A673 (cell line): ENCODE measurements around the gene CDC25A.

Source experiments
- EZH2 ChIP-seq: fragments of 200-600 bp; sonication (generic); IDR thresholded peaks from 2 replicates; pipeline ENCODE4 v1.6.1; 2017; ENCODE audit warnings: borderline replicate concordance, low read depth, mild to moderate bottlenecking, mixed read lengths, antibody characterized with exemption, low read length; ENCODE audit not compliant: poor library complexity, severe bottlenecking
- TF ChIP-seq, protein P1 (sequence below): fragments of 300-800, 200-600 bp; sonication (generic); conservative IDR thresholded peaks from 2 replicates; pipeline ENCODE4 v1.5.1; 2017; ENCODE audit warnings: low read depth, mild to moderate bottlenecking, antibody characterized with exemption, low read length, moderate library complexity, mixed read lengths

DNA sequence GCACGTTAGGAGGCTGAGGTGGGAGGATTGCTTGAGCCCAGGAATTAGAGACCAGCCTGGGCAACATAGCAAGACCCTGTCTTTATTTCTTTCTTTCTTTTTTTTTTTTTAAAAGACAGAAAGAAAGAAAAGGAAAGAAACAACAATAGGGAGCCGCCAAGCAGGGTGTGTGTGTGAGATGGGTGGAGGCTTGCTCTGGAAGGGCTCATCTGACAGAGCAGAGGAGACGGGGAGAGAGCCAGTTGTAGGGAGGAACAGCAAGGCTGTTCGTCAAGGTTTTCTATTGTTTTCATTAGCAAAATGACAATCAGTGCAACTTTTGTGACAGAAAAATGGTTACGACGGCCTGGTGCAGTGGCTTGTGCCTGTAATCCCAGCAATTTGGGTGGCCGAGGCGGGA is 69.3 kb downstream of the CDC25A start:
- TF ChIP-seq, protein P1, sequence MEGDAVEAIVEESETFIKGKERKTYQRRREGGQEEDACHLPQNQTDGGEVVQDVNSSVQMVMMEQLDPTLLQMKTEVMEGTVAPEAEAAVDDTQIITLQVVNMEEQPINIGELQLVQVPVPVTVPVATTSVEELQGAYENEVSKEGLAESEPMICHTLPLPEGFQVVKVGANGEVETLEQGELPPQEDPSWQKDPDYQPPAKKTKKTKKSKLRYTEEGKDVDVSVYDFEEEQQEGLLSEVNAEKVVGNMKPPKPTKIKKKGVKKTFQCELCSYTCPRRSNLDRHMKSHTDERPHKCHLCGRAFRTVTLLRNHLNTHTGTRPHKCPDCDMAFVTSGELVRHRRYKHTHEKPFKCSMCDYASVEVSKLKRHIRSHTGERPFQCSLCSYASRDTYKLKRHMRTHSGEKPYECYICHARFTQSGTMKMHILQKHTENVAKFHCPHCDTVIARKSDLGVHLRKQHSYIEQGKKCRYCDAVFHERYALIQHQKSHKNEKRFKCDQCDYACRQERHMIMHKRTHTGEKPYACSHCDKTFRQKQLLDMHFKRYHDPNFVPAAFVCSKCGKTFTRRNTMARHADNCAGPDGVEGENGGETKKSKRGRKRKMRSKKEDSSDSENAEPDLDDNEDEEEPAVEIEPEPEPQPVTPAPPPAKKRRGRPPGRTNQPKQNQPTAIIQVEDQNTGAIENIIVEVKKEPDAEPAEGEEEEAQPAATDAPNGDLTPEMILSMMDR, result no peak
- no peak for TF ChIP-seq EZH2
